T1000 (cell line): ENCODE measurements around the gene KMT2A.
"Not testable (repeated sequence)": the region's sequence is repeated elsewhere in the genome, so short reads cannot be mapped to it uniquely, and the experiment has no call there.

Experiments used
- DNase-seq: peaks from one replicate; lab custom pipeline; 2025; ENCODE audit warnings: mixed read lengths; lab: John Stamatoyannopoulos, UW

Gene KMT2A

DNA sequence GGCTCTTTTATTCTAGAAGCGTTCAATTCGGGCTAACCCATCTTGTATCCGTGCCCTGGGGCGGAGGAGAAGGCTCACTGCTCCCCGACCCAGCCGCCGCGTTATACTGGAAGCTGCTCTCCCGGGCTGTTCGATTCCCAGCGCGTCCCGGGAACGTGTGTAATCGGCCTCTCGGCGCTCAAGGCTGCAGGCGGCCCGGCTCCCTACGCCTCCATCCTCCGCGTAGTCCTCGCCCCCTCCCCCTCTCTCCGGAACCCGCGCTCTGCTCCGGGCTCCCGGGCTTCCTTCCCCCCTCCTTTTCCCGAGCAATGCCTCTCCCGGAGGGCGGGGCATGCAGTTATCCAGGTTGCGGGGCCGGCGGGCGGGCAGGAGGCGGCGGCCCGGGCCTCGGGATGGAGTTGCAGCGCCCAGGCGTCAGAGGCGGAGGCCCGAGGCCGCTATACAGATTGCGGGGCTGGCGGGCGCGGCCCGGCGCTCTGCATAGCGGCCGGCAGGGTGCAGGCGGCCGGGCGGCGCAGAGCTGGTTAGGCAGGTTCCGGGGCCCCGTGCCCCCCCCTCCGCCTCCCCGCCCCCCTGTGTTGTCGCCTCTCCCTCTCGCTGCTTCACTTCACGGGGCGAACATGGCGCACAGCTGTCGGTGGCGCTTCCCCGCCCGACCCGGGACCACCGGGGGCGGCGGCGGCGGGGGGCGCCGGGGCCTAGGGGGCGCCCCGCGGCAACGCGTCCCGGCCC is at the start of gene KMT2A:
TSS of gene KMT2A (plus strand) at position 600 of the 732 bp plus-strand sequence. CDS start at position 621, 21 bp downstream.
- DNase-seq, result peak; percentile 95

DNA sequence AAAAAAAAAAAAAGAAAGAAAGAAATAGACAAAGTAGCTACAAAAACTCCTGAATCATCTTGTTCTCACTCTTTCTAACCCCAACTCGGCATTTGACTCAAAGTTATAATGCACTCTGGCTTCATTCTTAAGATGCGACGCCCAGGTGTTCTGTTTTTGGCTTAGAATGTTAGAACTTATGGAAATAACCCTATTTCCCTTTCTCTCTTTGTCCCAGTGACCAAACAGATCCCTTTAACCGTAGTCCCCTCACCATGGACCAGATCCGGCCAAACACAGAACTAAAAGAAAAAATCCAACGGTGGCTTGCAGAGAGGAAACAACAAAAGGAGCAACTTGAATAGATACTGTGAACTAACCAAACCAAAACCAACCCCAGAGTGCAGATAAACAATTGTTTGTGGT is 40.2 kb upstream of the KMT2A start:
- DNase-seq, result no peak

DNA sequence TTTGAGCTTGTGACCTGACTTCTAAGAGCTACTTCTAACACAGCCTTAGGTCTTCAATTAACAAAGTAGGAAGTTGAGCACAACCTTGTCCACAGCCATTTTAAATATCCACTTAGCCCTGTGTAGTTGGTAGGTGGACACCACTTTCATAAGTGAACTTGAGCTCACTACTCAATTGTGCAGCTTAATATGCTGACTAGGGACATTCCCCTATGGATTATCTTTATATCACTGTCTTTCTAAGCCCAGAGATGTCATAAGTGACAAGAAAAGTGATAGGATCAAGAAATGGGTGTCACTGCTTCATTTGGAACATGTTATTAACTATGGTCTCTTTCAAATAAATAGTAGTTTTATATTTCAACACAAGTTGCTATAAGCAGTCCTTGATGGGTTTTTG is 38.8 kb upstream of the KMT2A start:
- DNase-seq, result no peak

DNA sequence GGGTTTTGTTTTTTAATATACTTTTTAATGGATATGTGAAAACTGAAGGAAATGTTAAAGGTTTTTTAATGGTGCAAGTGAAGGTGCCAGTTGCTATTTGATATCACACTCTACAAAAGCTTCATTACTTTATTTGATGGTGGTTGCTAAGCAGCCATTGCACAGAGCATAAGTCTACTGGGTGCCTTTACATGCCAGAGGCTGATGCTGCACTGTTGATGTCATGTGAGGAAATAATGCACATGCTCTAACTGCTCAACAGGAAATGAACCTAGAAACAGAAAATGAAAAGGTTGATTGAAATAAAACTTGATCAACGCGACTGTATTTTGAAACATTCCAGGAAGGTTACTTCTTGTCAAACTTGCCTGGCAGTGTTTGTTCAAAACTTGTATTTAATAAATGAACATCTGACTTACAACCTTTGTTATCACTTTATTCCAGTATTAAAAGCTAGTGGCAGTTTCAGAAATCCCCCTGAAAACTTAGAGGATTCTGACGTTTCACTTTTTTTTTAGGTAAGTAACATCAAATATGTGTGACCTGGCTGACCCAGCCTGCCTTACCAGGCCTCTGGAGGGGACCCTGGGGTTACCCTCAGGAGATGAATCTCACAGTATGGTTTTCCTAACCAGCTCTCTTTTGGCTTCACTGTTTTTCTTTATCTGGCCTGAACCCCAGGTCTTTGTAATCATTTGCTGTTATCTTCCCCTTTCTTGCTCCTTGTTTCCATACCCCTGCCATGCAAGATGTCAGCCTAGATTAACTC is 37.3 kb upstream of the KMT2A start:
- DNase-seq, result no peak

DNA sequence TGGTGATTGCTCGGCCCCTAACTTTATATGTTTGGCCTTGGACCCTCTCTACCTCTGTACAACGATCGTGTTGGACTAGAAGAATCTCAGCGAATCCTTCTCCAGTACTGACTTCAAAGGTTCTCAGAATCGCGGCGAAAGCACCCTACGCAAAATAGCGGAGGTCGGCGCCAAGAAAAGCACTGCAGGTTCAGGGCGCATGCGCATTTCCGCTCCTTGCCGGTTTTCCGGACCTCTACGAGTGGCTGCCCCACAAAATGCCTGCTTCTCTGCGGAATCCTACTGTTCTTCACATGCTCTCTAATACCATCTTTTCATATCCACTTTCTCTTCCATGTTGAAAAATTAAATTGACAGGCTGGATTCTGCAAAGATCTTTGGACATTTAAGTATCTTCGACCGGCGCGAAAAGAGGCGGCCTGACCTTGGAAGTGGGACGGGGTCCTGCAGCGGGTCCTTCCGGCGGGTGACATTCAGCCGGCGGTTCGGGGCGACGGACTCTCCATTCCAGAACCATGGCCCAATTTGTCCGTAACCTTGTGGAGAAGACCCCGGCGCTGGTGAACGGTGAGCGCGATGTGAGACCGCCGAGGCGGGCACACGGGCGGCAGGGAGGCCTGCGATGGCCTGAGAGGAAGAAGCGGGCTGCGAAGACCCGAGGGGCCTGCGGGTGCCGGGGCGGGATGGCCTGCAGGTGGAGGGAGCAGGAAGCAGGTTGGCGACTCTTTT is 35.0 kb upstream of the KMT2A start, which contains the start of gene ATP5MG:
TSS of gene ATP5MG (plus strand) at position 456 of the 729 bp plus-strand sequence. CDS start at position 516, 60 bp downstream.
- peak; percentile 73 for DNase-seq

DNA sequence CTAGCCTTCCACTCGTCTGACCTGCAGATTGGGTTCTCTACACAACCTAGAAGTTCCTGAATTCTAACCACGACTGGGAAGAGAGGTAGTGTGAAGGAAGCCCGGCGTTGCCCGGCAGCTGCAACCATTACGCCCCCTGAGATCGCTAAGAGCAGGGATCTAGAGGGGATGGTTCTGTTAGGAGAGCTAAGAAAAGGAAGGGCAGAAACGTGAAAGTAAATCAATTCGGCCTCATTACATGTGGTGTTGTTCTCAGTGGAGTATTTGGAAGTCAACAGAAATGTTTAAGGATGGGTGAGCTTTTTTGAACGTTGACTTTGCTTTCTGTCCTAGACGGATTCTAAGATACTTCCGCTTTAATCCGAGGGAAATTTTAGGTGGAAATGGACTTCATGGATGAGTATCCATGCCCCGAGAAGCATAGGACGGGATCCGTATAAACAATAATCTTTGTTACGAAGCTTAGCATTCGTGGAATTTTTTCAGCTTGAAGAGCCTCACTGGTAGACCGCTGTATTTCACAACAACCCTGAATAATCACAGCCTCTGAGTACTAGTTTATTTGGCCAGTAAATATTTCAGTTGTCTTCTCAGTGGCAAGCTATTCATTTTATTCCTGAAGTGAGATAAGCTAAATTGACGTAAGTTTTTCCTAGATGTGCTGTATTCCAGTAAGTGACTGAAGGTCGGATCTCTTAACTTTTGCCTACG is 34.3 kb upstream of the KMT2A start:
- DNase-seq, result no peak

DNA sequence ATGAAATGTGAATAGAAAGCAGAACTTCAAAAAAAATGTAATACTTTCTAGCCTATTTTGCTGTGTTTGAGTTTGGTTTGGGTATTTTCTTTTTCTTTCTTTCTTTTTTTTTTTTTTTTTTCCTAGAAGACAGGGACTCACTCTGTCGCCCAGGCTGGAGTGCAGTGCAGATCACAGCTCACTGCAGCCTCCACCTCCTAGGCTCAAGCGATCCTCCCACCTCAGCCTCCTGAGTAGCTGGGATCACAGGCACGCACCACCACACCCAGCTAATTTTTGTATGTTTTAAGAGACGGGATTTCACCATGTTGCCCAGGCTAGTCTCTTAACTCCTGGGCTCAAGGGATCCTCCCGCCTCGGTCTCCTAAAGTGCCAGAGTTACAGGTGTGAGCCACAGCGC is 33.7 kb upstream of the KMT2A start:
- DNase-seq, result not testable (repeated sequence)

DNA sequence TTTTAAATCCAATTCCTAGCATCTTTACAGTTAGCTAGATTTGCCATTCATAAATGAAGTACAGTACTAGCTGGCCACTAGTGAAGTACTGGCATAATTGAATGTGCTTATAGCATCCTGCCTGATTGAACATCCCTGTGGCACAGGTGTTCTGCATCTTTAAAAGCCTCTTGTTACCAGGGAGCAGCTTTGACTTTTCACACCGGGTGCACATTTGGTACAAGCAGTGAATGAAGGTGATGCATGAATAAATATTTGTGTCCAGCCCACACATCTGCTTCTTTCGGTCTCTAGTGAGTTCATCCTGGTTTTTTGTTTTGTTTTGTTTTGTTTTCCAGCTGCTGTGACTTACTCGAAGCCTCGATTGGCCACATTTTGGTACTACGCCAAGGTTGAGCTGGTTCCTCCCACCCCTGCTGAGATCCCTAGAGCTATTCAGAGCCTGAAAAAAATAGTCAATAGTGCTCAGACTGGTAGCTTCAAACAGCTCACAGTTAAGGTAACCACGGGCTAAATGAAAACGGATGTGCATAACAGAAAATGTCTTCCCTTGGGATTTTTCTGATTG is 29.6 kb upstream of the KMT2A start:
- DNase-seq, result no peak

DNA sequence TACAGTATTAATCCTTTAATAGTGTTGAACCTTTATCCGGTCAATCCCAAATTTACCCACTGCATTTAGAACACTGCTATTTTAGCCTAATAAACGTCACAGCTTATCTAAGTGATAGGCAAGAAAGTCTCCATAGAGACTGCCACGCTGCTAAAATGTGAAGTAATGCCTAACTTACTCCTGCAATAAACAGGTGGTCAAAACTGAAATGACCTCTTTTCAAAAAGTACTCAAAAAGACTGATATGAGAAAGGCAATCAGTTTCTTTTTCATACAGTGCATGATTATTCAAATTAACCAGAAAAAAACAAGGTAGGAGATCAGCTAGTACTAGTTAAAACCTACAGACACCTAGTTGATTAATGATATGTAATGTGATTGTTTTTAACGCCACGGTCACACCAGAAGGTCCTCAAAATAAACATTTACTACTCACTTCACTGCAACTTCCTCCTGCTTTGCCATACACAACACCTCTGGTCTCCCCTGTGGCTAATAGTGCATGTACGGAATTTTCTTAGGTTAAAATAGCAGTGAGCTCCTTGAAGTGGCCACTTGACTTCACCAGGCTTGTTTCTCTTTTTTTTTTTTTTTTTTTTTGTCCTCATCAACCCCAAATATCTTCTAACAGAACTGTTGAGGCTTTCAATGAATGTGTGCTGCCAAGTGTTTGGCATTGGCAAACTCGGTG is 26.1 kb upstream of the KMT2A start:
- no peak for DNase-seq

DNA sequence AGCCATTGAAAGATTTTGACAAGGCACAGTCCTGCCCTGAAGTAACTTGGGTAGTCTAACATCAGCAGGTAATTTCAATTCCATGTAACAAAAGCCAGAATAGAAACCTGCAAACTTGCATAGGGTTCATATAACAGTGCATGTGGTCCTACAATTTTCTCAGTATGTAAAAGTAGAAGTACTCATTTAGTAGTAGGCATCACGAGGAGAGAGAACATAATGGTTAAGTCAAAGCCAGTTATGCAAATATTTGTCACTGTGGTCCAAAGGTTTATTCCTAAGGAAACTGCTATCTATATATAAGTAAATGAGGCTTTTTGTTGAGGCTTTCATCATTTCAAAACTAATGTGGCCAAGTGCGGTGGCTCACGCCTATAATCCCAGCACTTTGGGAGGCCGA is 24.8 kb upstream of the KMT2A start:
- DNase-seq, result no peak

DNA sequence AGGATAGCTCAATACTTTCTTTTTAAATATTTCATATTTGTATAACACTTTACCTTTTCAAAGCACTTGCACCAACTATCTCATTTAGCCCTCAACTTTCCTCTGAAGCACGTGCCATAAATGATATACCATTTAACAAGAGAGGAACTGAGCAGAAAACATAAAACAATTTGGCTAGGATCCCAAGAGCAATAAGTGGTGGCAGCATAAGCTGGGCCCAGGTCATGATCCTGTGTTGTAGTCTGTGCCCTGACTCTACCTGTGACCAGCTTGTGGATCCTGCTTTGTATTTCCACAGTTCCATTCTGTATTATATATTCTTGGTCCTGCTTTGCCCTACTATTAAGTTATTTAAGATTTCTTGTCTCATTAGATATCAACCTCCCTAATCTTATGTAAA is 23.4 kb upstream of the KMT2A start:
- DNase-seq, result no peak

DNA sequence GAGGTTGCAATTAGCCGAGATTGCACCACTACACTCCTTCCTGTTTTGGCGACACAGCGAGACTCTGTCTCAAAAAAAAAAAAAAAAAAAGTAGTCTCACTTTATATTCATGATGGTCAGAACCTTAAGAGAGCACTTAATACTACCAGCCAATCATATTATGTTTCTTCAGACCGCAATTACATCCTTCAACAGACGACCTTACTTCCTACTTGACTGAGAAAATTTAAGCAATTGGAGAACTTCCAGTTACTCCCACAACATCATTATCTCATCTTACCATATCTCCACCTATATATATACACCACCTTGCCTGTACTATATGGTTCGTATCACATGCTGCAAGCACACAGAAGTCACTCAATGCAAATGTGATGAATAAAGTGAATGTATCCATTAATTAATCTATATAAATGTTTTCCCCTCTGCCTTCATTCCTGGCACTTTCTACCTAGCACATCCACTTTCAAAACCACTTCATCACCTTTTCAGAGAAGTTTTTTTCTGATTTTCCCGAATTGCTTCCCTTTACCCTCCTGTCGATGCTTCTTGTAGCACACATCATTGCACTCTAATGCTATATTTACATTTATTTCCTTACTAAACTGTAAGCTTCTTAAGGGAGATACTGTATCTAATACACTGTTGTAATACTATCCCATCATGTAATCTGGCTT is 21.1 kb upstream of the KMT2A start:
- DNase-seq, result no peak

DNA sequence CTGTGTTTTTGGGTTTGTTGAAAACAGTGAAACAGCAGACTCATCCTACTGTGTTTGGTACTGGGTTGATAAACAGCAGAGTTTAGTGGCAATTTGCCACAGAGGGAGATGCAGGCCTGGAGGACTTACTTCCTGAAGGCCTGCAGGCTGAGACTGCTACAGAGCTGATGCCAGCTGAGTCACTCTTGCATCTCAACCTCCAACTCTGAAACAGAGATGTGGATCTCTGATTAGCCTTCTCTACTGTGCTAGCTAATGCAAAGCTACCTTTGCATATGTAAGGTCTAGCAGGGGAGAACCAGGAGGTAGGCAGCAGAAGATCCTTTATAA is 20.6 kb upstream of the KMT2A start:
- DNase-seq, result peak; percentile 47

DNA sequence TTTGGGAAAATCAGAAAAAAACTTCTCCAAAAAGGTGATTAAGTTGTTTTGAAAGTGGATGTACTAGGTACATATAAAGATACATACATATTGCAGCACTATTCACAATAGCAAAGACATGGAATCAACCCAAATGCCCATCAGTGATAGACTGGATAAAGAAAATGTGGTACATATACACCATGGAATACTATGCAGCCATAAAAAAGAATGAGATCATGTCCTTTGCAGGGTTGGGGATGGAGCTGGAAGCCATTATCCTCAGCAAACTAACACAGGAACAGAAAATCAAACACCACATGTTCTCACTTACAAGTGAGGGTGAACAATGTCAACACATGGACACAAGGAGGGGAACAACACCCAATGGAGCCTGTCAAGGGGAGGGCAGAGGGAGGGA is 19.4 kb upstream of the KMT2A start:
- not testable (repeated sequence) for DNase-seq

DNA sequence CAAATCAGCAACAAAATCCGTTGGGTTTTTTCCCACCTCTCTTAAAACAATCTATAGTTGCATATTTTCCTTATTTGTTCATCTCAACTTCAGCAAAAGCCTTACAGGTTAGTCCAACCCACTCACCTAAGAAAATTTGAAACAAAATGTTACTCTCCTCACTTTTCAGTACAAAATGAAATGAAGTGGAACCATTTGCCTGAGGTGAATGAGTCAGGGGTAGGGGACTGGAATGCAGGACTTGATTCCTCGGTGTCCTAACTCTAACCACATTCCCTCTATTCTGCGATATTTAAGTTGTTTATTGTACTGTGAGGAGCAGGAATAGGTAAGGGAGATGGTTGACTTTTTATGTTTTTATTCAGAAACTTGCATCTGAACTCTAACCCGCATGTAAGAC is 18.5 kb upstream of the KMT2A start:
- DNase-seq, result no peak

DNA sequence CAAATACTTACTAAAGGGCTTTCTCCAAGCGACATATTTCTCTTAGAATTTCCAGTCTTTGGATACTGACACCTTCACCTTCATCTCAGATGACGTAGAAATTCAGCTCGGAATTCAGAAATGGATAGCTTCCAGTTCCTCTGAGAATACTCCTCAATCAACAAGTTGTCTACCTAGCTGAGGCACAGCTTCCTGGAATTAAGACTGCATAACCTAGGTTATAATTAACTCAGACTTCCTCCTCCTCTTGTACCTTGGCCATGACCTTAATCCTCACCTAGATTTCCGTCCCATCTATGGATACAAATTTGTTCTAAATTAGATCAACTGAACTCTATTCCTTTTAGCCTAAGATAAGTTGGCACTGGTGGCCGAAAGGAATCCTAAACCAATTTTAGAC is 17.5 kb upstream of the KMT2A start:
- DNase-seq, result no peak

DNA sequence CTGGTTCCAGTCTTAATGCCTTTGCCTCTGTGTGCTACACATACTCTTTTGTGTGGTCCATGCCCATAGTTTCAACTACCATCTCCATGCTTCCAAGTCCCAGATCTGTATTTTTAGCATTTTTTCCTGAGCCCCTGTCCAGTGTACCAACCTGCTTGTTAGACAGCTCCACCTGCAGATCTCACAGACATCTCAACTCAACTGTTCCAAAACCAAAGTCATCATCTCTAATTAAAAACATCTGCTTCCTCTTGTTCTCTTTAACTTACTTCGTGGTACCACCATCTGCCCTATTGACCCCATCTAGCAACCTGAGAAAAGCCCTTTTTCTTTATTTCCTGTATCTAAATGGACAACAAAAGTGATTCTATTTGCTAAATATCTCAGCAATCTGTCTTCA is 8.6 kb upstream of the KMT2A start:
- no peak for DNase-seq

DNA sequence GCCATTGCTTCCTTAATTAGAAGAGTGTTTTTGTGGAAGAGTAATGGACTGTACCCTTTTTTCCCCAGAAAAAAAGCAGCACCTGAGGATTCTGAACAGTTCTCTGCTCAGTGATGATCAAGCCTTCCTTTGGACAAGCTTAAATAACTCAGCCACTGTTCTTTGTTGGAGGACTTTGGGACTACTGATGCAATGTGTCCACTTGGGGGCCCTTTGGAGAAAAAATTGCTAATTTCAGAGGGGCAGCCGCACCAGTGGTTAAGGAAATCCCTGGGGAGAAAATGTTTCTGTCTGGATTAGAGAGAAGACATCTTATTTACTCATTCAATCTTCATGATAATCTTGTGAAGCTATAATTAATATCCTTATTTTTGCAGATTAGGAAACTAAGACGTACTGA is 5.3 kb upstream of the KMT2A start:
- no peak for DNase-seq

DNA sequence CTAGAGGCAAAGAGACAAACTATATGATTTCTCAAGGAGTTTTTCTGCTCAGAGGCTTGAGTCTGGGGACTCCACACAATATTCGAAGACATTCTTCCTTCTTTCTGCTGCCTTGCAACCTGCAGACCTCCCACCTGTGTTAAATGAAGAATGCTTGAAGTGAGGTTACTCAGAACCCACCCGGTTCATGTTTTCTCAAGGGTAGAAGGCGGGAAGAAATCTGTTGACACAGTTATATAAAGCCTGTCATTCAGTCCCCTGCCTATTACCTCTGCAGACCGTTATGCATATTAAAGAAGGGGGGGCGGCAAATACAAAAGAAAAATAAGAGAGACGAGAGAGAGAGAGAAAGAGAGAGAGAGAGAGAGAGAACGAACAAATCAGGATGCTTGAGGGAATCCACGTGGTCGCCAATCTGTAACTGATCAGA is 2.2 kb upstream of the KMT2A start:
- DNase-seq, result no peak

DNA sequence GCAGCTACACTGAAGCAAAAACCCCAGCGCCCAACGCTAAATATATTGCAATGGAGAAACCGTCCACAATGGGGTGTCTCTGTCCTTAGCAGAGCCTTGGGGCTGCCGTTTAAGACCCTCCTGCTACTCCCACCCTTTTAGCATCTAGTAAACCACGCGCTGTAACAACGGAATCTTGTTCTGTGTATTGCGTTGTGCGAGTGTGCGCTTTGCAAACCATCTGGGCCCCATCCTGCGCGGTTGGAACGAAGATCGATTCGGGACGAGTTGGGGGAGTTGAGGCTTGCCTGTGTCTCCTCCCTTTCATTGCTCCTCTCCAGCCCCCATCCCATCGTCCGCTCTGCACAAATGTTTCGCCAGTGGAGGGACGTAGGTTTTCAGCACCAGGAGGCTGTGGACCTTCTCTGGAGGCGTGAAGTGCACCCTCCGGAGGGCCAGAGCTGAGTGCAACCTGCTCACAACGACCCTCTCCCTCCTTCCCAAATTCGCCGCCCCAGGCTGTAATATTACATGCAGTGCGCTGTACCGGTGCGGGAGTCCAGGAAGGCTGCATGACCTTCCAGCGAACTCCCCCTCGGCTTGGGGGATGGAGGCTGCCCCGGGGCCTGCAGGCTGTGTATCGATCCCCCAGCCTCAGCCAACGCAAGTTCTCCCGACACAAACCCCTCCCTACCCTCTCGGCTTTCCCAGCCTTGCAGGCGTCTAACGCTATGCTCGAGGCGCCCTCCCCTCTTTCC is 1.6 kb upstream of the KMT2A start:
- no peak for DNase-seq
